ACHN (cell line): ENCODE measurements around the gene CFAP77.
A peak's percentile ranks its signal among the peaks of the same experiment; 100 is the strongest.

Experiments
- DNase-seq: peaks from one replicate; pipeline ENCODE4 v3.0.0-alpha.2; 2015
- in situ Hi-C: cut with HindIII; loops from 2 replicates; pipeline ENCODE4 v1.10.0; 2017; ENCODE audit warnings: low sequenced_read_pairs, low pct_ligation_motif_present, low pct_unique_long_range_greater_than_20kb

Gene CFAP77

GRCh38 chr9:132531710-132532570, 121.9 kb downstream of the CFAP77 start:
- no peak for DNase-seq
- in situ Hi-C loops, result no loop called here

GRCh38 chr9:132534832-132535231, 124.8 kb downstream of the CFAP77 start:
- DNase-seq, result no peak
- in situ Hi-C loops, result no loop called here

- DNase-seq, result no peak
- in situ Hi-C loops, result no loop called here
Measured at GRCh38 chr9:132536124-132536523, 126.1 kb downstream of the CFAP77 start.

- DNase-seq, result no peak
- in situ Hi-C loops, result no loop called here
Measured at GRCh38 chr9:132537352-132537751, 127.3 kb downstream of the CFAP77 start.

GRCh38 chr9:132538071-132538470, 128.1 kb downstream of the CFAP77 start:
- in situ Hi-C loops, result no loop called here
- DNase-seq, result peak; percentile 75

- no peak for DNase-seq
Measured at GRCh38 chr9:132539096-132539495, 129.1 kb downstream of the CFAP77 start.

GRCh38 chr9:132541051-132541450, 131.0 kb downstream of the CFAP77 start:
- in situ Hi-C loops, result no loop called here
- no peak for DNase-seq

More at GRCh38 chr9:132539096-132539495, 129.1 kb downstream of the CFAP77 start:
- in situ Hi-C loops, result no loop called here

GRCh38 chr9:132541870-132542830, 132.1 kb downstream of the CFAP77 start:
- DNase-seq, result no peak
- in situ Hi-C loops, result no loop called here

GRCh38 chr9:132543251-132543650, 133.2 kb downstream of the CFAP77 start:
- in situ Hi-C loops, result no loop called here
- DNase-seq, result no peak

- no peak for DNase-seq
- in situ Hi-C loops, result no loop called here
Measured at GRCh38 chr9:132543960-132544359, 133.9 kb downstream of the CFAP77 start.

- no peak for DNase-seq
- in situ Hi-C loops, result no loop called here
Measured at GRCh38 chr9:132545578-132545977, 135.6 kb downstream of the CFAP77 start.

- in situ Hi-C loops, result no loop called here
- DNase-seq, result peak; percentile 33
Measured at GRCh38 chr9:132546148-132547051, 136.4 kb downstream of the CFAP77 start.

- in situ Hi-C loops, result no loop called here
- no peak for DNase-seq
Measured at GRCh38 chr9:132547052-132547431, 137.0 kb downstream of the CFAP77 start.

- in situ Hi-C loops, result no loop called here
- DNase-seq, result no peak
Measured at GRCh38 chr9:132547436-132547835, 137.4 kb downstream of the CFAP77 start.

GRCh38 chr9:132547976-132548730, 138.1 kb downstream of the CFAP77 start:
- no peak for DNase-seq
- in situ Hi-C loops, result no loop called here

GRCh38 chr9:132548751-132549640, 139.0 kb downstream of the CFAP77 start:
- no peak for DNase-seq
- in situ Hi-C loops, result no loop called here

- DNase-seq, result no peak
- in situ Hi-C loops, result no loop called here
Measured at GRCh38 chr9:132551556-132551955, 141.5 kb downstream of the CFAP77 start.
